Esophagus muscularis mucosa (tissue), 4 donors: ENCODE measurements around the gene PARD3B. TPM values are rescaled to one million over a fixed set of nuclear protein-coding genes. Genes with fewer than 3 reads are reported as not detected.
"Not testable (repeated sequence)": the region's sequence is repeated elsewhere in the genome, so short reads cannot be mapped to it uniquely, and the experiment has no call there.

ENCODE experiments used
- DNase-seq: peaks from one replicate; pipeline ENCODE4 v3.0.0-alpha.2; 2017; ENCODE audit errors: extremely low spot score
- H3K27ac ChIP-seq, 4 donors: fragments of 200-600 bp; sonication (generic); replicated peaks in 1 of 4; 1 replicate in 3 of 4; 2 replicates in 1 of 4; pipeline ENCODE4 v1.5.1; 2016 to 2019; ENCODE audit warnings: mild to moderate bottlenecking in 1 of 4
- H3K27me3 ChIP-seq, 4 donors: fragments of 200-600 bp; sonication (generic); one replicate each; pipeline versions ENCODE4 v1.5.1 to v1.6.0; 2016 to 2019
- H3K36me3 ChIP-seq, 4 donors: fragments of 200-600 bp; sonication (generic); one replicate each; pipeline ENCODE4 v1.5.1; 2016 to 2019
- H3K4me1 ChIP-seq, 4 donors: fragments of 200-600 bp; sonication (generic); one replicate each; pipeline ENCODE4 v1.5.1; 2016 to 2019
- H3K4me3 ChIP-seq, 4 donors: fragments of 200-600 bp; sonication (generic); 1 replicate in 2 of 4; 2 replicates in 2 of 4; pipeline ENCODE4 v1.5.1; 2016 to 2019; ENCODE audit warnings: mild to moderate bottlenecking in 4 of 4, moderate library complexity in 1 of 4
- H3K9me3 ChIP-seq, 4 donors: fragments of 200-600 bp; sonication (generic); 1 replicate in 3 of 4; 2 replicates in 1 of 4; pipeline ENCODE4 v1.5.1; 2016 to 2019
- EP300 ChIP-seq: sonication (generic); formaldehyde crosslinking; IDR thresholded peaks from one replicate; pipeline ENCODE4 v1.6.1; 2017; ENCODE audit warnings: antibody characterized with exemption
- POLR2A ChIP-seq: fragments of 450-650 bp; IDR thresholded peaks from one replicate; pipeline ENCODE4 v1.6.1; 2017; ENCODE audit warnings: antibody characterized with exemption, moderate library complexity, mild to moderate bottlenecking, low read depth
- POLR2AphosphoS5 ChIP-seq, 2 donors: sonication (generic); formaldehyde crosslinking; IDR thresholded peaks; one replicate each; pipeline ENCODE4 v1.6.1; 2017; ENCODE audit warnings: antibody characterized with exemption in 2 of 2
- WGBS: methylation state at CpG from one replicate; pipeline ENCODE4 v1.1.5; 2018; 5-methylcytosine and 5-hydroxymethylcytosine counted together
- intact Hi-C: fragments of 100-400 bp; cut with DNase I; formaldehyde crosslinking; loops from one replicate; pipeline ENCODE4 v1.15.1; 2023
- total RNA-seq, 4 donors: library from RNA; depleted of rRNA; stranded (reverse); fragments of >200 nt; gene quantifications; one replicate each; pipeline versions ENCODE4 v1.1.0 to v1.2.1, GENCODE V29; 2016
- TF ChIP-seq, protein P1 (sequence below), 3 experiments: fragments of 200-600 bp in 2 of 3; fragments of 450-650 bp in 1 of 3; sonication (generic) in 2 of 3; IDR thresholded peaks; one replicate each; pipeline ENCODE4 v1.5.1; 2017 to 2019; ENCODE audit warnings: antibody characterized with exemption in 3 of 3, mild to moderate bottlenecking in 2 of 3, moderate library complexity in 1 of 3

Gene PARD3B
- total RNA-seq, 4 donors from 2014 or later, result 24.2 to 40.8 (median 32.5) TPM

DNA sequence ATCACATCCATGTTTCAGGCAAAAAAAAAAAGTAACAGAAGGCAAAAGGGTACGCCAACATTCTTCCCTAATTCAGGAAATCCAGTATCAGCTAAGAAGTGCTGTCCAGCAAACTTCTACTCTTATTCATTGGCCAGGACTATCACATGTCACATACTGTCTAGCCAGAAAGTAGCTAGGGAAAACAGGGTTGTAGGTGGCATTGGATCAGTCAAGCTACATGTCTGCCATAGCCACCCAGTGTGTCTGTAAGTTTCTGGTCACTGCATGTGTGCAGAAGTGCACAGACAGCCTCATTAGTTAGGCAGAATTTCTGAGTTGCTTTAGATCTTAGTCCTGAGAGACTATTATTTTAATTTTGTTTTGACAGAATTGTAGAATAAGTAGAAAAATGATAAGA, 671.7 kb downstream of the PARD3B start:
- intact Hi-C loops, result no loop called here
- Histone ChIP-seq H3K4me3 (no peak overlapping the region), H3K9me3 (no peaks in the 10 kb centered on the region), H3K36me3 (no peaks in the 10 kb centered on the region), H3K27ac (no peak overlapping the region), H3K27me3 (no peaks in the 10 kb centered on the region), H3K4me1 (no peaks in the 10 kb centered on the region)
- DNase-seq, result no peak
- TF ChIP-seq EP300 (no peak), POLR2A (no peak), POLR2AphosphoS5 (IDR thresholded peaks at IDR 0.05) (no peak)
- TF ChIP-seq, protein P1, sequence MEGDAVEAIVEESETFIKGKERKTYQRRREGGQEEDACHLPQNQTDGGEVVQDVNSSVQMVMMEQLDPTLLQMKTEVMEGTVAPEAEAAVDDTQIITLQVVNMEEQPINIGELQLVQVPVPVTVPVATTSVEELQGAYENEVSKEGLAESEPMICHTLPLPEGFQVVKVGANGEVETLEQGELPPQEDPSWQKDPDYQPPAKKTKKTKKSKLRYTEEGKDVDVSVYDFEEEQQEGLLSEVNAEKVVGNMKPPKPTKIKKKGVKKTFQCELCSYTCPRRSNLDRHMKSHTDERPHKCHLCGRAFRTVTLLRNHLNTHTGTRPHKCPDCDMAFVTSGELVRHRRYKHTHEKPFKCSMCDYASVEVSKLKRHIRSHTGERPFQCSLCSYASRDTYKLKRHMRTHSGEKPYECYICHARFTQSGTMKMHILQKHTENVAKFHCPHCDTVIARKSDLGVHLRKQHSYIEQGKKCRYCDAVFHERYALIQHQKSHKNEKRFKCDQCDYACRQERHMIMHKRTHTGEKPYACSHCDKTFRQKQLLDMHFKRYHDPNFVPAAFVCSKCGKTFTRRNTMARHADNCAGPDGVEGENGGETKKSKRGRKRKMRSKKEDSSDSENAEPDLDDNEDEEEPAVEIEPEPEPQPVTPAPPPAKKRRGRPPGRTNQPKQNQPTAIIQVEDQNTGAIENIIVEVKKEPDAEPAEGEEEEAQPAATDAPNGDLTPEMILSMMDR (IDR thresholded peaks at IDR 0.05), result no peak
- WGBS, result 100% methylated on average over 1 of the region's 1 CpG

DNA sequence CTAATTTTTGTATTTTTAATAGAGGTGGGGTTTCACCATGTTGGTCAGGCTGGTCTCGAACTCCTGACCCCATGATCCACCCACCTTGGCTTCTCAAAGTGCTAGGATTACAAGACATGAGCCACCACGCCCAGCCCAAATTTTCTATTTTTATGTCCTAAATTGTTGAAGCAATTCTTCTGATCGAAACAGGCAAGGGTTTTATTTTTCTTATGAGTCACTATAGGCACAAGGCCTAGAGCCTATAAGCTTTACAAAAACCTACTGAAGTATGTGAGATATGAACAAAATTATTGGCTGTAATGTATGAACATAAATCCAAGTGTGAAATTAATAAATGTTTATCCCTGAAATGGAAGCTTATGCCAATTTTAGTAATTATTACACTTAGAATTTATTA, 672.8 kb downstream of the PARD3B start:
- Histone ChIP-seq H3K27ac (no peak overlapping the region), H3K9me3 (no peaks in the 10 kb centered on the region), H3K27me3 (no peaks in the 10 kb centered on the region), H3K4me1 (no peaks in the 10 kb centered on the region), H3K4me3 (no peak overlapping the region), H3K36me3 (no peaks in the 10 kb centered on the region)
- WGBS, result 71% methylated on average over 3 of the region's 3 CpGs
- TF ChIP-seq POLR2A, result no peak
- TF ChIP-seq POLR2AphosphoS5 (IDR thresholded peaks at IDR 0.05), result no peak
- TF ChIP-seq EP300, result no peak
- TF ChIP-seq, protein P1 (IDR thresholded peaks at IDR 0.05), result no peak
- no peak for DNase-seq
- intact Hi-C loops, result no loop called here

- H3K27me3 ChIP-seq, H3K27ac ChIP-seq, H3K9me3 ChIP-seq, H3K4me3 ChIP-seq, DNase-seq, H3K36me3 ChIP-seq, intact Hi-C loops, H3K4me1 ChIP-seq: not testable (repeated sequence)
- 96% methylated on average over 5 of the region's 5 CpGs for WGBS
Observed at GRCh38 chr2:205218816-205219215, 673.5 kb downstream of the PARD3B start.

- Histone ChIP-seq H3K9me3 (no peaks in the 10 kb centered on the region), H3K27ac (no peak overlapping the region), H3K4me1 (no peaks in the 10 kb centered on the region), H3K36me3 (no peaks in the 10 kb centered on the region), H3K27me3 (no peaks in the 10 kb centered on the region), H3K4me3 (no peak overlapping the region)
- 46% methylated on average over 3 of the region's 3 CpGs for WGBS
- DNase-seq, result no peak
- intact Hi-C loops, result no loop called here
- TF ChIP-seq POLR2AphosphoS5 (IDR thresholded peaks at IDR 0.05), result no peak
- TF ChIP-seq, protein P1 (IDR thresholded peaks at IDR 0.05), result no peak
- TF ChIP-seq EP300, result no peak
- TF ChIP-seq POLR2A, result no peak
Observed at GRCh38 chr2:205220559-205220958, 675.3 kb downstream of the PARD3B start.

DNA sequence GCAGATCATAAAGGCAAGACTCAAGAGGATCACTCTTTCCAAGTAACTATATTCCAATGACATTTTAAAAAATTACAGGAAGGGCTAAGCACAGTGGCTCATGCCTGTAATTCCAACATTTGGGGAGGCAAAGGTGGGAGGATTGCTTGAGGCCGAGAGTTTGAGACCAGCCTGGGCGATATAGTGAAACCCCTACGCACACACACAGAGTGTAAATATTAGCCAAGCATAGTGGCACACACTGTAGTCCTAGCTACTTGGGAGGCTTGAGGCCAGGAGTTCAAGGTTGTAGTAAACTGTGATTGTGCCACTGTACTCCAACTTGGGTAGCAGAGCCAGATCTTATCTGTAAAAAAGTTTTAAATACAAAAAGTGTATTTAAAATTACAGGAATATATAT, 686.8 kb downstream of the PARD3B start:
- WGBS, result 94% methylated on average over 3 of the region's 3 CpGs
- TF ChIP-seq POLR2A, result no peak
- TF ChIP-seq, protein P1 (IDR thresholded peaks at IDR 0.05), result no peak
- TF ChIP-seq EP300, result no peak
- no peak for TF ChIP-seq POLR2AphosphoS5 (IDR thresholded peaks at IDR 0.05)
- intact Hi-C loops, result no loop called here
- Histone ChIP-seq H3K9me3 (no peaks in the 10 kb centered on the region), H3K27me3 (no peaks in the 10 kb centered on the region), H3K4me3 (no peak overlapping the region), H3K4me1 (no peaks in the 10 kb centered on the region), H3K36me3 (peaks cover 0 to 12% (median 0%) of the 10 kb centered on the region in 4 donors), H3K27ac (no peak overlapping the region)
- DNase-seq, result no peak
